K562 (cell line): ENCODE measurements around the gene VTN. TPM values are rescaled to one million over a fixed set of nuclear protein-coding genes. Genes with fewer than 3 reads are reported as not detected.

Source experiments
- ATAC-seq: fragments of 200-7000 bp; cut with Tn5 transposase; 3 replicates; pipeline ENCODE4 v1.9.1; 2020; ENCODE audit warnings: moderate library complexity
- BruUV-seq: library from RNA; stranded (reverse); fragments of 400-500 nt; replicated peaks from 2 replicates; lab custom pipeline; 2021; lab: Mats Ljungman, UMichigan
- CTCF ChIA-PET: fragments of 300-600 bp; formaldehyde crosslinking; extraction: SDS; loops from one replicate; lab custom pipeline; 2021; ENCODE audit warnings: low intra/inter-chr PET ratio; lab: Yijun Ruan, JAX
- POLR2A ChIA-PET: fragments of 300-600, 350-650 bp; sonication (Branson Sonifier 250); formaldehyde crosslinking; extraction: SDS; loops from one replicate; lab custom pipeline; 2021; ENCODE audit warnings: antibody characterized with exemption, inconsistent platforms; lab: Yijun Ruan, JAX
- DNase-seq, 4 experiments: peaks; one replicate each; pipeline versions ENCODE4 v3.0.0 to v3.0.0-alpha.2; 2011 to 2018; ENCODE audit warnings: low spot score in 3 of 4, mixed read lengths in 3 of 4; ENCODE audit errors: extremely low read depth in 1 of 4
- FAIRE-seq: peaks from 2 replicates; lab custom pipeline; 2011; peaks lifted over from hg19 to GRCh38; lab: Jason Lieb, UNC
- H2AFZ ChIP-seq: 2 replicates; pipeline ENCODE4 v1.6.0; 2011; ENCODE audit warnings: low read depth, low read length, control low read depth, inconsistent platforms
- H3K27ac ChIP-seq: fragments of 200-600 bp; 3 replicates; pipeline ENCODE4 v1.8.0; 2011; ENCODE audit warnings: low read depth, mild to moderate bottlenecking, control low read depth, inconsistent platforms, low read length, moderate library complexity, mixed read lengths; ENCODE audit errors: extremely low read depth
- H3K27me3 ChIP-seq, 2 experiments: fragments of 300-600 bp in 1 of 2; 2 replicates in 1 of 2; 3 replicates in 1 of 2; pipeline versions ENCODE4 v1.6.0 to v1.8.0; 2011; ENCODE audit warnings: inconsistent platforms in 2 of 2, low read length in 2 of 2, mild to moderate bottlenecking in 1 of 2, mixed read lengths in 1 of 2, moderate library complexity in 1 of 2; ENCODE audit not compliant: control insufficient read depth in 2 of 2, insufficient read depth in 2 of 2
- H3K36me3 ChIP-seq: fragments of 300-600 bp; 3 replicates; pipeline ENCODE4 v1.8.0; 2011; ENCODE audit warnings: mild to moderate bottlenecking, low read length, inconsistent platforms; ENCODE audit not compliant: control insufficient read depth, insufficient read depth
- H3K4me1 ChIP-seq, 2 experiments: fragments of 200-600 bp in 1 of 2; replicated peaks in 1 of 2; 2 replicates in 1 of 2; 3 replicates in 1 of 2; pipeline versions ENCODE4 v1.5.1 to v1.8.0; 2011; ENCODE audit warnings: inconsistent platforms in 2 of 2, low read length in 2 of 2, mild to moderate bottlenecking in 1 of 2, mixed read lengths in 1 of 2, moderate library complexity in 1 of 2; ENCODE audit not compliant: control insufficient read depth in 2 of 2, insufficient read depth in 2 of 2
- H3K4me2 ChIP-seq: 2 replicates; pipeline ENCODE4 v1.6.1; 2011; ENCODE audit warnings: low read length, control low read depth, inconsistent platforms, mixed read lengths; ENCODE audit not compliant: insufficient read depth
- H3K4me3 ChIP-seq: fragments of 200-600 bp; sonication (generic), shearing (Covaris generic); 2 replicates; pipeline ENCODE4 v1.5.1; 2016; ENCODE audit warnings: control low read depth, inconsistent platforms
- H3K79me2 ChIP-seq: fragments of 200-600 bp; 3 replicates; pipeline ENCODE4 v1.8.0; 2011; ENCODE audit warnings: low read length, inconsistent platforms; ENCODE audit not compliant: control insufficient read depth, insufficient read depth
- H3K9ac ChIP-seq, 2 experiments: 2 replicates each; pipeline versions ENCODE4 v1.6.0 to v1.6.1; 2011; ENCODE audit warnings: low read depth in 2 of 2, low read length in 2 of 2, control low read depth in 1 of 2, inconsistent platforms in 1 of 2, mild to moderate bottlenecking in 1 of 2, mixed read lengths in 1 of 2; ENCODE audit not compliant: insufficient read depth in 1 of 2
- H3K9me1 ChIP-seq: one replicate; pipeline ENCODE4 v1.6.0; 2011; ENCODE audit warnings: inconsistent platforms, mild to moderate bottlenecking, low read length, moderate library complexity; ENCODE audit not compliant: control insufficient read depth, insufficient read depth
- H3K9me3 ChIP-seq: replicated peaks from 2 replicates; pipeline ENCODE4 v1.5.1; 2011; ENCODE audit warnings: low read depth, low read length, inconsistent platforms; ENCODE audit not compliant: control insufficient read depth, insufficient read depth
- H4K20me1 ChIP-seq: replicated peaks from 2 replicates; pipeline ENCODE4 v1.6.1; 2011; ENCODE audit warnings: low read length, inconsistent platforms, mixed read lengths; ENCODE audit not compliant: control insufficient read depth, insufficient read depth
- BCOR ChIP-seq: fragments of 450-650 bp; IDR thresholded peaks from 2 replicates; pipeline ENCODE4 v1.6.1; 2016
- CTBP1 ChIP-seq: fragments of 450-650 bp; IDR thresholded peaks from 2 replicates; pipeline ENCODE4 v1.6.1; 2016; ENCODE audit warnings: borderline replicate concordance
- ELF2 ChIP-seq: fragments of 250-450 bp; sonication (Bioruptor Pico); IDR thresholded peaks from 2 replicates; pipeline ENCODE4 v1.5.0; 2021; ENCODE audit warnings: mild to moderate bottlenecking
- GTF2F1 ChIP-seq: IDR thresholded peaks from 2 replicates; pipeline ENCODE4 v1.6.1; 2011; ENCODE audit warnings: low read depth, low read length, improper control_type of control experiment
- HEY1 ChIP-seq: fragments of 250-450 bp; sonication (Bioruptor Pico); IDR thresholded peaks from 2 replicates; pipeline ENCODE4 v1.5.0; 2020; ENCODE audit warnings: mild to moderate bottlenecking, moderate library complexity, borderline replicate concordance
- HMG20A ChIP-seq: fragments of 450-650 bp; formaldehyde crosslinking; conservative IDR thresholded peaks from 2 replicates; pipeline ENCODE4 v1.4.0; 2020; ENCODE audit warnings: mild to moderate bottlenecking, mixed read lengths
- HMGN3 ChIP-seq: IDR thresholded peaks from 2 replicates; pipeline ENCODE4 v1.6.1; 2011; ENCODE audit warnings: borderline replicate concordance, low read depth, mild to moderate bottlenecking, mixed read lengths, low read length; ENCODE audit not compliant: insufficient read length; ENCODE audit errors: extremely low read depth
- MLLT1 ChIP-seq, 2 experiments: fragments of 450-650 bp; IDR thresholded peaks; 2 replicates each; pipeline ENCODE4 v1.6.1; 2016
- NCOA4 ChIP-seq: fragments of 450-650 bp; IDR thresholded peaks from 2 replicates; pipeline ENCODE4 v1.6.1; 2018; ENCODE audit warnings: mild to moderate bottlenecking; ENCODE audit not compliant: partially characterized antibody
- NELFE ChIP-seq: IDR thresholded peaks from 2 replicates; pipeline ENCODE4 v1.6.1; 2011; ENCODE audit warnings: mild to moderate bottlenecking; ENCODE audit not compliant: insufficient read depth, insufficient read length
- PCBP1 ChIP-seq: fragments of 200-400 bp; formaldehyde crosslinking; IDR thresholded peaks from 2 replicates; pipeline ENCODE4 v1.6.1; 2018; ENCODE audit warnings: mild to moderate bottlenecking, low read depth, low read length; ENCODE audit not compliant: poor library complexity, severe bottlenecking
- POLR2G ChIP-seq: fragments of 200-400 bp; formaldehyde crosslinking; IDR thresholded peaks from 2 replicates; pipeline ENCODE4 v1.6.1; 2017; ENCODE audit warnings: low read depth, mild to moderate bottlenecking, antibody characterized with exemption, low read length, moderate library complexity
- RBM14 ChIP-seq: fragments of 200-400 bp; formaldehyde crosslinking; IDR thresholded peaks from 2 replicates; pipeline ENCODE4 v1.6.1; 2018; ENCODE audit warnings: low read depth, mild to moderate bottlenecking, low read length, moderate library complexity, borderline replicate concordance; ENCODE audit not compliant: insufficient read depth
- RNF2 ChIP-seq: sonication (generic); IDR thresholded peaks from 2 replicates; pipeline ENCODE4 v1.6.1; 2016
- SMC3 ChIP-seq: conservative IDR thresholded peaks from 2 replicates; pipeline ENCODE4 v1.6.1; 2011; ENCODE audit warnings: low read depth, low read length, improper control_type of control experiment; ENCODE audit not compliant: insufficient read depth
- SNAPC5 ChIP-seq: fragments of 250-450 bp; sonication (Bioruptor Pico); IDR thresholded peaks from 2 replicates; pipeline ENCODE4 v1.8.0; 2021; ENCODE audit warnings: moderate library complexity, mild to moderate bottlenecking, inconsistent platforms
- SOX6 ChIP-seq: fragments of 450-650 bp; IDR thresholded peaks from 2 replicates; pipeline ENCODE4 v1.6.1; 2014; ENCODE audit warnings: mild to moderate bottlenecking
- SRF ChIP-seq, 2 experiments: fragments of 250-450, 450-650 bp in 1 of 2; sonication (Bioruptor Pico) in 1 of 2; sonication (generic) in 1 of 2; formaldehyde crosslinking; IDR thresholded peaks; 2 replicates each; pipeline versions ENCODE4 v1.5.0 to v1.5.1; 2020 to 2022; ENCODE audit warnings: mild to moderate bottlenecking in 1 of 2, missing genetic modification reagents in 1 of 2
- TRIM24 ChIP-seq, 2 experiments: fragments of 450-650 bp; IDR thresholded peaks; 2 replicates each; pipeline ENCODE4 v1.6.1; 2016
- WGBS: fragments of 100-300 bp; shearing (Covaris generic); methylation state at CpG from one replicate; pipeline ENCODE4 v1.1.6; 2016; ENCODE audit warnings: low coverage, mixed read lengths; ENCODE audit not compliant: insufficient coverage; ENCODE audit errors: missing lambda C conversion rate; 5-methylcytosine and 5-hydroxymethylcytosine counted together
- in situ Hi-C: fragments of 300-500 bp; cut with MboI; formaldehyde crosslinking; loops from 4 replicates; pipeline ENCODE4 v1.15.0; 2018; ENCODE audit warnings: inconsistent platforms, mixed read lengths
- intact Hi-C: fragments of 100-400 bp; cut with micrococcal nuclease; formaldehyde crosslinking; loops from 2 replicates; pipeline ENCODE4 v1.14.2; 2022
- polyA plus RNA-seq, 8 experiments: library from polyadenylated mRNA; depleted of rRNA in 4 of 8; stranded (reverse) in 5 of 8; unstranded in 3 of 8; fragments of >200 nt; fragmentation: Nextera tagmentation in 2 of 8; fragmentation: Illumina TruSeq in 1 of 8; extraction: Ambion mirVana in 2 of 8; extraction: Trizol in 1 of 8; gene quantifications; 2 replicates each; pipeline versions ENCODE4 v1.2.1 to v1.2.3, GENCODE V29; 2011 to 2014; ENCODE audit warnings: inconsistent platforms in 1 of 8, missing spikeins in 1 of 8
- total RNA-seq, 7 experiments: library from RNA; depleted of rRNA in 6 of 7; stranded (reverse); fragments of >200 nt in 6 of 7; fragmentation: Illumina TruSeq in 2 of 7; extraction: Trizol in 2 of 7; gene quantifications; 2 replicates each; pipeline versions ENCODE4 v1.2.1 to v1.2.3, GENCODE V29; 2011 to 2021; ENCODE audit warnings: low replicate concordance in 1 of 7

The VTN gene
- total and polyA plus RNA-seq, 9 of the 15 experiments (the other 6 are each of a cell fraction or from before 2014, with no cell fraction given), result 0.13 to 1.0 (median 0.29) TPM; not detected in 1

- no peaks in the 10 kb centered on the region for H4K20me1 ChIP-seq
- no peak overlapping the region for H3K4me3 ChIP-seq
- H3K27me3 ChIP-seq, result peaks cover 20 to 29% of the 10 kb centered on the region in 2 experiments
- H3K79me2 ChIP-seq, result no peaks in the 10 kb centered on the region
- TF ChIP-seq HEY1 (CRISPR knock-in tag) (no peak), RNF2 (no peak), PCBP1 (no peak), CTBP1 (no peak), NELFE (no peak), MLLT1 (IDR thresholded peaks at IDR 0.05) (no peak), RBM14 (no peak), SOX6 (no peak), SMC3 (no peak), ELF2 (no peak), SRF (CRISPR knock-in tag; IDR thresholded peaks at IDR 0.05) (no peak), GTF2F1 (no peak), HMGN3 (no peak), TRIM24 (IDR thresholded peaks at IDR 0.05) (no peak), SNAPC5 (no peak), HMG20A (CRISPR knock-in tag) (no peak), POLR2G (no peak), BCOR (no peak), NCOA4 (no peak)
- CTCF ChIA-PET, result no interaction called here
- H3K9me1 ChIP-seq, result no peaks in the 10 kb centered on the region
- H2AFZ ChIP-seq, result no peak overlapping the region
- FAIRE-seq, result no peak
- no peak overlapping the region for H3K9ac ChIP-seq
- ATAC-seq, result no peak
- 0% methylated on average over 7 of the region's 7 CpGs for WGBS
- intact Hi-C loops (no loop called here), in situ Hi-C loops (no loop called here)
- no peaks in the 10 kb centered on the region; a peak in 2 of 5 replicates for H3K4me1 ChIP-seq
- POLR2A ChIA-PET, result interaction anchor here (1.0 kb wide), 1 partner anchor 8 kb away, joined by 3 read pairs; no protein-coding TSS in a partner anchor
- no peak overlapping the region for H3K4me2 ChIP-seq
- DNase-seq, result no peak
- H3K27ac ChIP-seq, result no peak overlapping the region
- no peaks in the 10 kb centered on the region for H3K9me3 ChIP-seq
- no peaks in the 10 kb centered on the region for H3K36me3 ChIP-seq
- no TSS peak for BruUV-seq
These were observed 43.7 kb upstream of the VTN start for GRCh38 chr17:28413804-28414203.
